Panc1 (cell line): Measurements from ENCODE around the gene SRSF4. TPM values are rescaled to one million over a fixed set of nuclear protein-coding genes. Genes with fewer than 3 reads are reported as not detected.

ENCODE experiments used
- ATAC-seq: fragments of 200-7000 bp; cut with Tn5 transposase; 2 replicates; pipeline ENCODE4 v1.9.1; 2020; ENCODE audit warnings: mild to moderate bottlenecking, moderate library complexity
- BruUV-seq: library from RNA; stranded (reverse); fragments of 400-500 nt; replicated peaks from 2 replicates; lab custom pipeline; 2021; lab: Mats Ljungman, UMichigan
- CTCF ChIA-PET: fragments of 300-600 bp; sonication (Branson Sonifier 250); formaldehyde crosslinking; loops from one replicate; lab custom pipeline; 2022; ENCODE audit warnings: antibody characterized with exemption; lab: Charles Lee
- POLR2A ChIA-PET: fragments of 300-600 bp; sonication (Branson Sonifier 250); formaldehyde crosslinking; loops from one replicate; lab custom pipeline; 2022; ENCODE audit warnings: antibody characterized with exemption; lab: Charles Lee
- DNase-seq: peaks from one replicate; pipeline ENCODE4 v3.0.0-alpha.2; 2010; ENCODE audit warnings: low read depth, low spot score
- H3K27ac ChIP-seq: 2 replicates; pipeline ENCODE4 v1.5.1; 2011; ENCODE audit warnings: mild to moderate bottlenecking, low read length, inconsistent platforms
- H3K27me3 ChIP-seq: fragments of 200-500 bp; sonication (Bioruptor generic); 2 replicates; pipeline ENCODE4 v1.6.0; 2014; ENCODE audit warnings: low read length, inconsistent platforms; ENCODE audit not compliant: control insufficient read depth, insufficient read depth
- H3K36me3 ChIP-seq: fragments of 200-500 bp; sonication (Bioruptor generic); 2 replicates; pipeline ENCODE4 v1.5.1; 2014; ENCODE audit warnings: inconsistent platforms, mild to moderate bottlenecking, low read length, moderate library complexity; ENCODE audit not compliant: control insufficient read depth, insufficient read depth
- H3K4me1 ChIP-seq: 2 replicates; pipeline ENCODE4 v1.5.1; 2011; ENCODE audit warnings: inconsistent platforms, mild to moderate bottlenecking, low read length, moderate library complexity; ENCODE audit not compliant: control insufficient read depth, insufficient read depth
- H3K4me3 ChIP-seq, 2 experiments: 2 replicates each; pipeline ENCODE4 v1.5.1; 2011 to 2012; ENCODE audit warnings: low read depth in 2 of 2, low read length in 2 of 2, mild to moderate bottlenecking in 2 of 2, inconsistent platforms in 1 of 2, moderate library complexity in 1 of 2
- H3K9me3 ChIP-seq: fragments of 200-500 bp; sonication (Bioruptor generic); 2 replicates; pipeline ENCODE4 v1.5.1; 2014; ENCODE audit warnings: low read depth, mild to moderate bottlenecking, inconsistent platforms, low read length, moderate library complexity; ENCODE audit not compliant: control insufficient read depth, insufficient read depth
- POLR2AphosphoS5 ChIP-seq: IDR thresholded peaks from 2 replicates; pipeline ENCODE4 v1.6.1; 2012; ENCODE audit warnings: mild to moderate bottlenecking, low read depth, low read length, moderate library complexity
- SIN3A ChIP-seq: IDR thresholded peaks from 2 replicates; pipeline ENCODE4 v1.6.1; 2012; ENCODE audit warnings: low read depth, mild to moderate bottlenecking, low read length, moderate library complexity, borderline replicate concordance; ENCODE audit not compliant: insufficient read depth
- TCF7L2 ChIP-seq: IDR thresholded peaks from 2 replicates; pipeline ENCODE4 v1.6.1; 2011; ENCODE audit warnings: mild to moderate bottlenecking, low read depth, low read length, inconsistent platforms
- in situ Hi-C: cut with HindIII; loops from 2 replicates; pipeline ENCODE4 v1.10.0; 2016; ENCODE audit warnings: low sequenced_read_pairs, low pct_unique_long_range_greater_than_20kb
- intact Hi-C: fragments of 100-400 bp; cut with micrococcal nuclease; formaldehyde crosslinking; loops from one replicate; pipeline ENCODE4 v1.10.0; 2022; ENCODE audit not compliant: unreplicated experiment
- total RNA-seq: library from RNA; stranded (reverse); gene quantifications from one replicate; pipeline ENCODE4 v1.2.1, GENCODE V29; 2021; ENCODE audit not compliant: unreplicated experiment
- TF ChIP-seq, protein P1 (sequence below): fragments of 450-650 bp; IDR thresholded peaks from 2 replicates; pipeline ENCODE4 v1.5.1; 2017; ENCODE audit warnings: mild to moderate bottlenecking
- TF ChIP-seq, protein P2 (sequence below), 2 experiments: IDR thresholded peaks; 2 replicates each; pipeline ENCODE4 v1.6.1; 2011 to 2012; ENCODE audit warnings: low read depth in 2 of 2, control low read depth in 1 of 2, low read length in 1 of 2, mild to moderate bottlenecking in 1 of 2, moderate library complexity in 1 of 2; ENCODE audit not compliant: insufficient read depth in 1 of 2

Gene SRSF4
- total RNA-seq, 1 experiment from 2014 or later, result 77.5 TPM

DNA sequence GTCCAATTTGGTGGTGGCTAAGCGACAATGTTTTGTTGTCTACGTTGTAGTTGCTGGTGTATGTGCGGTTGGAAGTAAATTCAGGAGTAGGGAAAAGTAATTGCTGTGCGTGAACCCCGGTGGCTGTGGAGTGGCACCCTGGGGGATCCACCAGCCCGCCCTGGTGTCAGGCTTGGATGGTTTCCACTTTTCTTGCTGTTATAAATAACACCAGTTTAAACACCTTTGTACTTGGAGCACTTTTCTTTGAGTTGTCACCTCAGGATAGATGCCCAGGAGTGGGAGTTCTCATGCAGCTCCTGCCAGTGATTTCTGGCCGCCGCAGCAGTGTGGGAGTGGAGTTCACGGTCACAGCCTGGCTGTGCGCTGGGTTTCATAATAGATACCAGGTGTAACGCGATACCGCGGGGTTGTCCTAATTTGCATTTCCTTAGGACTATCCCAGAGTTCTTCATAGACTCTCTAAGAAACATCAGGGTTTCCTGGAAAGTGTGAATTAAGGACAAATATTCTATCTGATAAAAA lies 45.2 kb downstream of the SRSF4 start:
- intact Hi-C loops (no loop called here), in situ Hi-C loops (no loop called here)
- BruUV-seq, result no TSS peak
- H3K36me3 ChIP-seq, result no peaks in the 10 kb centered on the region
- H3K9me3 ChIP-seq, result no peaks in the 10 kb centered on the region
- TF ChIP-seq SIN3A (no peak), POLR2AphosphoS5 (no peak), TCF7L2 (no peak)
- TF ChIP-seq, protein P1, sequence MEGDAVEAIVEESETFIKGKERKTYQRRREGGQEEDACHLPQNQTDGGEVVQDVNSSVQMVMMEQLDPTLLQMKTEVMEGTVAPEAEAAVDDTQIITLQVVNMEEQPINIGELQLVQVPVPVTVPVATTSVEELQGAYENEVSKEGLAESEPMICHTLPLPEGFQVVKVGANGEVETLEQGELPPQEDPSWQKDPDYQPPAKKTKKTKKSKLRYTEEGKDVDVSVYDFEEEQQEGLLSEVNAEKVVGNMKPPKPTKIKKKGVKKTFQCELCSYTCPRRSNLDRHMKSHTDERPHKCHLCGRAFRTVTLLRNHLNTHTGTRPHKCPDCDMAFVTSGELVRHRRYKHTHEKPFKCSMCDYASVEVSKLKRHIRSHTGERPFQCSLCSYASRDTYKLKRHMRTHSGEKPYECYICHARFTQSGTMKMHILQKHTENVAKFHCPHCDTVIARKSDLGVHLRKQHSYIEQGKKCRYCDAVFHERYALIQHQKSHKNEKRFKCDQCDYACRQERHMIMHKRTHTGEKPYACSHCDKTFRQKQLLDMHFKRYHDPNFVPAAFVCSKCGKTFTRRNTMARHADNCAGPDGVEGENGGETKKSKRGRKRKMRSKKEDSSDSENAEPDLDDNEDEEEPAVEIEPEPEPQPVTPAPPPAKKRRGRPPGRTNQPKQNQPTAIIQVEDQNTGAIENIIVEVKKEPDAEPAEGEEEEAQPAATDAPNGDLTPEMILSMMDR, result no peak
- TF ChIP-seq, protein P2, sequence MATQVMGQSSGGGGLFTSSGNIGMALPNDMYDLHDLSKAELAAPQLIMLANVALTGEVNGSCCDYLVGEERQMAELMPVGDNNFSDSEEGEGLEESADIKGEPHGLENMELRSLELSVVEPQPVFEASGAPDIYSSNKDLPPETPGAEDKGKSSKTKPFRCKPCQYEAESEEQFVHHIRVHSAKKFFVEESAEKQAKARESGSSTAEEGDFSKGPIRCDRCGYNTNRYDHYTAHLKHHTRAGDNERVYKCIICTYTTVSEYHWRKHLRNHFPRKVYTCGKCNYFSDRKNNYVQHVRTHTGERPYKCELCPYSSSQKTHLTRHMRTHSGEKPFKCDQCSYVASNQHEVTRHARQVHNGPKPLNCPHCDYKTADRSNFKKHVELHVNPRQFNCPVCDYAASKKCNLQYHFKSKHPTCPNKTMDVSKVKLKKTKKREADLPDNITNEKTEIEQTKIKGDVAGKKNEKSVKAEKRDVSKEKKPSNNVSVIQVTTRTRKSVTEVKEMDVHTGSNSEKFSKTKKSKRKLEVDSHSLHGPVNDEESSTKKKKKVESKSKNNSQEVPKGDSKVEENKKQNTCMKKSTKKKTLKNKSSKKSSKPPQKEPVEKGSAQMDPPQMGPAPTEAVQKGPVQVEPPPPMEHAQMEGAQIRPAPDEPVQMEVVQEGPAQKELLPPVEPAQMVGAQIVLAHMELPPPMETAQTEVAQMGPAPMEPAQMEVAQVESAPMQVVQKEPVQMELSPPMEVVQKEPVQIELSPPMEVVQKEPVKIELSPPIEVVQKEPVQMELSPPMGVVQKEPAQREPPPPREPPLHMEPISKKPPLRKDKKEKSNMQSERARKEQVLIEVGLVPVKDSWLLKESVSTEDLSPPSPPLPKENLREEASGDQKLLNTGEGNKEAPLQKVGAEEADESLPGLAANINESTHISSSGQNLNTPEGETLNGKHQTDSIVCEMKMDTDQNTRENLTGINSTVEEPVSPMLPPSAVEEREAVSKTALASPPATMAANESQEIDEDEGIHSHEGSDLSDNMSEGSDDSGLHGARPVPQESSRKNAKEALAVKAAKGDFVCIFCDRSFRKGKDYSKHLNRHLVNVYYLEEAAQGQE (IDR thresholded peaks at IDR 0.05; ENCODE audit: insufficient read depth in 1 of 2, low read depth in 2 of 2, low read length in 1 of 2), result no peak
- no peak overlapping the region for H3K27ac ChIP-seq
- H3K27me3 ChIP-seq, result no peaks in the 10 kb centered on the region
- H3K4me1 ChIP-seq, result 0 out of 2 replicates have a peak, but pooled peaks cover 4% of the 10 kb centered on the region
- H3K4me3 ChIP-seq, result no peak overlapping the region
- no peak for ATAC-seq
- no peak for DNase-seq
- CTCF ChIA-PET, result interaction anchor here (0.7 kb wide), 1 partner anchor 45 kb away, joined by 3 read pairs; the partner anchor contains the start of gene SRSF4
- POLR2A ChIA-PET, result no interaction called here

DNA sequence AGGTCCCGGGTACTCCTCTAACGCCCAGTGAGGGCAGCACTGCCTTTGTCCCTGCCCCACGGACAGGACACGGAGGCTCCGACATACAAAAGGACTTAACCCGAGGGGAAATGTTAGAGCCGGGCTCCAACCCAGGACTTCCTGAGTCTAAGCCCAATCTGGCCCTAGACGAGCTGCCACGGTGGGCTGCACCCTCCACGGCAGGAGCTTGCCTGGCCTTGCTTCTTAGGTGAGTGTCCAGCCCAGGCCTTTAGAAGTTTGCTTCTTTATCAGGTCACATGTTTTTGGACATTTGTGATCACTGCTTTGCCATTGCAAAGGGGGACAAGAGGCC lies 47.0 kb downstream of the SRSF4 start:
- H3K4me3 ChIP-seq, result no peak overlapping the region
- no peak overlapping the region for H3K27ac ChIP-seq
- H3K4me1 ChIP-seq, result 0 out of 2 replicates have a peak, but pooled peaks cover 4% of the 10 kb centered on the region
- no peaks in the 10 kb centered on the region for H3K9me3 ChIP-seq
- in situ Hi-C loops (no loop called here), intact Hi-C loops (no loop called here)
- POLR2A ChIA-PET, result interaction anchor here (0.5 kb wide), 1 partner anchor 19 kb away, joined by 6 read pairs; no protein-coding TSS in a partner anchor
- ATAC-seq (peak; percentile 13), DNase-seq (no peak)
- H3K27me3 ChIP-seq, result no peaks in the 10 kb centered on the region
- no TSS peak for BruUV-seq
- no peaks in the 10 kb centered on the region for H3K36me3 ChIP-seq
- CTCF ChIA-PET, result no interaction called here
- TF ChIP-seq TCF7L2, result no peak
- TF ChIP-seq, protein P2 (IDR thresholded peaks at IDR 0.05; ENCODE audit: insufficient read depth in 1 of 2, low read depth in 2 of 2, low read length in 1 of 2), result no peak
